Activated CD8-positive, alpha-beta memory T cell treated with anti-CD3 and anti-CD28 coated beads, Interleukin-2, amount 10 ng/mL, durations not matched to agents 7 days and 5 days (primary cell): ENCODE data around the gene ME2. TPM values are rescaled to one million over a fixed set of nuclear protein-coding genes. Genes with fewer than 3 reads are reported as not detected.
"Not testable (repeated sequence)": the region's sequence is repeated elsewhere in the genome, so short reads cannot be mapped to it uniquely, and the experiment has no call there.

ENCODE experiments used
- ATAC-seq: fragments of 150-1000 bp; cut with Tn5 transposase; one replicate; pipeline ENCODE4 v1.10.0; 2021; ENCODE audit warnings: moderate library complexity
- CTCF ChIA-PET: fragments of 350-600 bp; sonication (Branson Sonifier 250); formaldehyde crosslinking; loops from one replicate; lab custom pipeline; 2021; ENCODE audit warnings: antibody characterized with exemption; lab: Charles Lee
- DNase-seq: peaks from one replicate; pipeline ENCODE4 v3.0.0-alpha.2; 2020
- H3K27ac Mint-ChIP-seq: one replicate; pipeline ENCODE4 v1.8.0; 2021; ENCODE audit warnings: mild to moderate bottlenecking, mixed read lengths
- H3K27me3 Mint-ChIP-seq: one replicate; pipeline ENCODE4 v1.8.0; 2021; ENCODE audit warnings: mixed read lengths
- H3K36me3 Mint-ChIP-seq: one replicate; pipeline ENCODE4 v1.8.0; 2021; ENCODE audit warnings: mild to moderate bottlenecking, mixed read lengths
- H3K4me1 Mint-ChIP-seq: one replicate; pipeline ENCODE4 v1.8.0; 2021; ENCODE audit warnings: mixed read lengths
- H3K4me3 Mint-ChIP-seq: one replicate; pipeline ENCODE4 v1.8.0; 2021; ENCODE audit warnings: mild to moderate bottlenecking, moderate library complexity, mixed read lengths
- H3K9me3 Mint-ChIP-seq: one replicate; pipeline ENCODE4 v1.8.0; 2022; ENCODE audit warnings: low read depth, mixed read lengths
- total RNA-seq, 2 experiments: library from RNA; stranded (reverse); gene quantifications; one replicate each; pipeline ENCODE4 v1.2.3, GENCODE V29; 2021

ME2 gene
- total RNA-seq, 2 experiments from 2014 or later, result 77.2 to 86.9 TPM

DNA sequence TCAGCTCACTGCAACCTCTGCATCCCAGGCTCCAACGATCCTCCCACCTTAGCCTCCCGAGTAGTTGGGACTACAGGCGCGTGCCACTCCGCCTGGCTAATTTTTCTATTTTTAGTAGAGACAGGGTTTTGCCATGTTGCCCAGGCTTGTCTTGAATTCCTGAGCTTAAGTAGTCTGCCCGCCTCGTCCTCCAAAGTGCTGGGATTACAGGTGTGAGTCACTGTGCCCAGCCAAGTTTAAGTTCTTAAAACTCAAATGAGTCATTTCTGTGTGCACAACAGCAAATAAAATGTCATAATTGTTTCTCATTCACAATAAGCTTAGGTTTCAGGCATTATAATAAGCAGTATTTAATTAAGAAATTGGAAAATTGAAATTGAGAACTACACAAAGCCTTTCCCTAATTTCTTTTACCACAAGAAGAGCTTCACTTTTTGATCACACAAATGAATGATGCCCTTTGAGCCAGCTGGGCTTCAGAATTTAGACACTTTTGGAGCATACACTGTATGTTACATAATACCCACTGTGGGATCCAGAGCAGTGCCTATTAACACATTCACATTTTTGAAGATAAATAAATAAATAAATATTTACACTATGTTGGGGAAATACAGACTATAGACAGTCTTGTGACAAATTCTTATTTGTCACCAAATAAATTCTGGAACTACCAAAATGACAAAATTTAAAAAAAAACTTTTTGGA is 8.6 kb upstream of the ME2 start:
- ATAC-seq (no peak), DNase-seq (no peak)
- no peaks in the 10 kb centered on the region for H3K4me1 Mint-ChIP-seq

DNA sequence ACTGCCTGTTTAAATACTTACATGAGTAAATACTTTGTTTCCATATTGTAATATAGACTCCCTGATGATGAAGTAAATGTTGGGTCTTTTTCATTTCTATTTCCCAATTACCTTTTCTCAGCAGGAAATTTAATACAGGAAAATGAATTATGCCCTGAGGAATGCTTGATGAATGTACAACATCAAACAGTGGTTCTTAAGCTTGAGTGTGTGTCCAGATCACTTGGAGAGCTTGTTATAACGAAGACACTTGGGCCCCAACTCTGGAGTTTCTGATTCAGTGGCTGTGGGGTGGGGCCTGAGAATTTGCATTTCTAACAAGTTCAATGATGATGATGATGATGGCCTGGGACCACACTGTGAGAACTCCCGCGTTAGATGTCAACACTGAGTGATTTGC is 7.1 kb upstream of the ME2 start:
- Mint-ChIP-seq H3K4me1 (no peaks in the 10 kb centered on the region), H3K27me3 (peaks cover 4% of the 10 kb centered on the region), H3K9me3 (no peaks in the 10 kb centered on the region), H3K27ac (no peak overlapping the region), H3K36me3 (no peaks in the 10 kb centered on the region), H3K4me3 (no peak overlapping the region)
- CTCF ChIA-PET, result no interaction called here
- DNase-seq (no peak), ATAC-seq (no peak)

More for the DNA sequence above, 8.6 kb upstream of the ME2 start:
- no peak overlapping the region for H3K27ac Mint-ChIP-seq
- no peak overlapping the region for H3K4me3 Mint-ChIP-seq
- CTCF ChIA-PET, result interaction anchor here (1.1 kb wide), 1 partner anchor 18 kb away, joined by 4 read pairs; no protein-coding TSS in a partner anchor
- H3K9me3 Mint-ChIP-seq, result no peaks in the 10 kb centered on the region
- peaks cover 4% of the 10 kb centered on the region for H3K27me3 Mint-ChIP-seq
- H3K36me3 Mint-ChIP-seq, result no peaks in the 10 kb centered on the region

DNA sequence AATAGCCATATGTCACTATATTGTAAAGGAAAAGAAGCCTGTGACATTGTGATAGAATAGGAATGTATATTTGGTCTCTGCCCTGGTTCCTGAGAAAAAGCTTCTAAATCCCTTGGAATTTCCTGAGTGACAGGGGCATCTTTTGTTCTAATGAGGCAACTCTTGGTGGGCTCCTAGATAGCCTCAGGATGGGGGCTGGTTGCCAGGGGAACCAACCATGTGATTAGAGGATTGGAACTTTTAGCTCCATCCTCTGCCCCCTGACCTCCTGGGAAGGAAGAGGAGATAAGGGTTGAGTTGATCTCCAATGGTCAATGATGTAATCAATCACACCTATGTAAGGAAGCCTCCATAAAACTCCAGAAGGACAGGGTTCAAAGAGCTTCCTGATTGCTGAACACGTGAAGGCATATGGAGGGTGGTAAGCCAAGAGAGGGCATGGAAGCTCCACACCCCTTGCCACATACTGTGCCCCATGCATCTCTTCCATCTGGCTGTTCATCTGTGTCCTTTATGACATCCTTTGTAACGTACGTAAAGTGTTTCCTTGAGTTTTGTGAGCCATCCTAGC is 2.9 kb upstream of the ME2 start:
- peaks cover 4% of the 10 kb centered on the region for H3K27me3 Mint-ChIP-seq
- CTCF ChIA-PET, result no interaction called here
- H3K4me1 Mint-ChIP-seq, result peaks cover 15% of the 10 kb centered on the region
- DNase-seq (no peak), ATAC-seq (no peak)
- no peaks in the 10 kb centered on the region for H3K9me3 Mint-ChIP-seq
- H3K27ac Mint-ChIP-seq, result no peak overlapping the region
- H3K4me3 Mint-ChIP-seq, result no peak overlapping the region
- H3K36me3 Mint-ChIP-seq, result peaks cover 3% of the 10 kb centered on the region

DNA sequence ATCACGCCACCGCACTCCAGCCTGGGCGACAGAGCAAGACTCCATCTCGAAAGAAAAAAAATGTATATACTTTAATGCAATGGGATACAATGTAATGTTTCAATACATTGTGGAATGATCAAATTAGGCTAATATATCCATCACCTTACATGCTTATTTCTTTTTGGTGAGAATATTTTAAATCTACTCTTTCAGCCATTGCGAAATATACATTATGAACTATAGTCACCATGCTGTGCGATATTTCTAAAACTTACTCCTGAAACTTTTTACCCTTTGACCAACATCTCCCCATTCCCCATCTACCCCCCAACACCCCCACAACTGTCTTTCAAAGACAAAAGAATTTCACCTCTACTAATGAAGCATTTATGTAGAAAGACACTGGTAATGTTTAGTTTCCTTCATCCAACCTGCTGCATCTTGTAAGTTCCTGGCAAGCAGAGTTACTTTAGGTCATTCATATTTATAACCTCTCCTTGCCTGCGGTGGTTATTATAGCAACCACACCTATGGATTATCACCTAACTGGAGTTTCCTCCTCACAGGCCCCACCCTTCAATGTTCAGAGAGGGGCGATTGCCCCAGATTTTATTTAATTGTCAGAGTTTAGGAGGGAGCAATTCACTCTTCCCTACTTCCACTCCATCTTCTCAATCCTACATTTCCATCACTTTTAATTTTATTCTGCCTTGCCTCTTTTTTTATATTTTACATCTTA is 1.2 kb upstream of the ME2 start:
- Mint-ChIP-seq H3K4me3 (peak overlapping the region; percentile 92), H3K4me1 (peaks cover 16% of the 10 kb centered on the region), H3K36me3 (peaks cover 6% of the 10 kb centered on the region), H3K27ac (peak overlapping the region; percentile 97), H3K9me3 (no peaks in the 10 kb centered on the region), H3K27me3 (peaks cover 4% of the 10 kb centered on the region)
- DNase-seq (no peak), ATAC-seq (no peak)
- CTCF ChIA-PET, result interaction anchor here (1.1 to 1.6 kb wide), 5 partner anchors 11 to 317 kb away, joined by 3 to 11 read pairs (median 4); partner anchors contain the start of gene SMAD4

- Mint-ChIP-seq H3K4me1 (peaks cover 27% of the 10 kb centered on the region), H3K4me3 (peak overlapping the region; percentile 94), H3K36me3 (peaks cover 12% of the 10 kb centered on the region), H3K27me3 (no peaks in the 10 kb centered on the region), H3K27ac (peak overlapping the region; percentile 98), H3K9me3 (no peaks in the 10 kb centered on the region)
- CTCF ChIA-PET, result interaction anchor here (1.0 to 1.6 kb wide), 5 partner anchors 32 to 175 kb away, joined by 3 to 11 read pairs (median 4); partner anchors contain the start of genes ELAC1 and SMAD4
- peak; percentile 53 for DNase-seq
- peak; percentile 23 for ATAC-seq
Observed at GRCh38 chr18:50879302-50880118, 592 bp downstream of the ME2 start.

DNA sequence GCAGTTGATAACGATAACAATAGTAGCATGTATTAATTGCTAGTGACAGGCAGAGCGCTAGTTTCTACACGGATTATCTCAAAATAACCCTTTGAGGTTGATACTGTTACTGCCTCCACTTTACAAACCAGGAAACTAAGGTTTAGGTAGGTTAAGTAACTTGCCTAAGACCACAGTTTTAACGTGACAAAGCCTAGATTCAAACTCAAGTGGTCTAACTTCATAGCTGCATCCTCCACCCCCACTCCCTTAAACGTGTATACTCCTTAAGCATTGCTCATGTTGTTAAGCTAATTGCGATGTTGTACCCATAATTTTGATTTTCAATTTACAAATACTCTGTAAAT is 1.2 kb downstream of the ME2 start:
- H3K9me3 Mint-ChIP-seq, result no peaks in the 10 kb centered on the region
- peaks cover 12% of the 10 kb centered on the region for H3K36me3 Mint-ChIP-seq
- DNase-seq (no peak), ATAC-seq (no peak)
- H3K4me1 Mint-ChIP-seq, result peaks cover 29% of the 10 kb centered on the region
- CTCF ChIA-PET, result interaction anchor here (0.9 to 1.3 kb wide), 4 partner anchors 31 to 171 kb away, joined by 3 to 4 read pairs (median 4); no protein-coding TSS in a partner anchor
- H3K27me3 Mint-ChIP-seq, result no peaks in the 10 kb centered on the region
- H3K4me3 Mint-ChIP-seq, result peak overlapping the region; percentile 94
- H3K27ac Mint-ChIP-seq, result peak overlapping the region; percentile 98

- H3K27me3 Mint-ChIP-seq, H3K27ac Mint-ChIP-seq, H3K4me3 Mint-ChIP-seq, ATAC-seq, H3K9me3 Mint-ChIP-seq, DNase-seq: not testable (repeated sequence)
- Mint-ChIP-seq H3K36me3 (peaks cover 12% of the 10 kb centered on the region), H3K4me1 (peaks cover 29% of the 10 kb centered on the region)
- CTCF ChIA-PET, result interaction anchor here (0.9 to 1.3 kb wide), 3 partner anchors 30 to 148 kb away, joined by 3 to 4 read pairs (median 3); no protein-coding TSS in a partner anchor
Observed at GRCh38 chr18:50880944-50881343, 2.0 kb downstream of the ME2 start.

- H3K4me1 Mint-ChIP-seq, result peaks cover 16% of the 10 kb centered on the region
- CTCF ChIA-PET, result interaction anchor here (1.5 kb wide), 1 partner anchor 159 kb away, joined by 3 read pairs; no protein-coding TSS in a partner anchor
- H3K9me3 Mint-ChIP-seq, result no peaks in the 10 kb centered on the region
- ATAC-seq (no peak), DNase-seq (no peak)
- no peaks in the 10 kb centered on the region for H3K27me3 Mint-ChIP-seq
- H3K27ac Mint-ChIP-seq, result peak overlapping the region; percentile 34
- H3K36me3 Mint-ChIP-seq, result peaks cover 42% of the 10 kb centered on the region
- no peak overlapping the region for H3K4me3 Mint-ChIP-seq
Observed at GRCh38 chr18:50886929-50887328, 8.0 kb downstream of the ME2 start.

DNA sequence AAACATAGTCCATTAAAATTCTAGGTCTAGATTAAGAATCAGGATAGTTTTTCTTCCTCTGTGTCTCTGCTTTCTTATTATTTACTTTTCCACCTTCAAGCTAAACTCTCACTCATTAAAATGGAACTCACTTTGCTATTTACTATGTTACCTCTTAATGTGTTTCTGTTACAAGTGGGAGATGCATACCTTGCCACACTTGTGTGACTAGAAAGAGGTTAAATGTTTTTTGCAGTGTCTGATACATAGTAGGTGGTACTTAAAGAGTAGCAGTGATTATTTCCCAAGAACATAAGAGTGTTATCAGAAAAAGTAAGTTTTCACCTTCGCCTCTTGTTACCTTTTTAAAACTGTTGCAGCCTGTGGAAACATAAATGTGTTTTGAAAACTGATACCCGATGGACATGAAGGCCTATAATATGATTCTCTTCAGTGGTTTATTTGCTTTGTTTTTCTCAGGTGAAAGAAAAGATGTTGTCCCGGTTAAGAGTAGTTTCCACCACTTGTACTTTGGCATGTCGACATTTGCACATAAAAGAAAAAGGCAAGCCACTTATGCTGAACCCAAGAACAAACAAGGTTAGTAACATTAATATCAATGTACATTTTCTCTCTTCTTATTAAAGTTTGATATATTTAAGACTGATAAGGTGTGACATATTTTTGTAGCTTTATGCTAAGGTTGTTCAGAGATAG is 16.6 kb downstream of the ME2 start:
- peaks cover 56% of the 10 kb centered on the region for H3K36me3 Mint-ChIP-seq
- H3K27ac Mint-ChIP-seq, result no peak overlapping the region
- H3K4me3 Mint-ChIP-seq, result no peak overlapping the region
- DNase-seq (no peak), ATAC-seq (no peak)
- H3K27me3 Mint-ChIP-seq, result no peaks in the 10 kb centered on the region
- H3K9me3 Mint-ChIP-seq, result peaks cover 8% of the 10 kb centered on the region
- peaks cover 5% of the 10 kb centered on the region for H3K4me1 Mint-ChIP-seq
- CTCF ChIA-PET, result interaction anchor here (0.7 kb wide), 1 partner anchor 11 kb away, joined by 5 read pairs; no protein-coding TSS in a partner anchor

- H3K36me3 Mint-ChIP-seq, result peaks cover 58% of the 10 kb centered on the region
Observed at GRCh38 chr18:50896093-50896492, 17.2 kb downstream of the ME2 start.

GRCh38 chr18:50898919-50899318 is 20.0 kb downstream of the ME2 start:
- no peak for ATAC-seq
- no peaks in the 10 kb centered on the region for H3K27me3 Mint-ChIP-seq

More at GRCh38 chr18:50896093-50896492, 17.2 kb downstream of the ME2 start:
- H3K4me1 Mint-ChIP-seq, result peaks cover 5% of the 10 kb centered on the region
- CTCF ChIA-PET, result interaction anchor here (0.7 kb wide), 1 partner anchor 11 kb away, joined by 5 read pairs; no protein-coding TSS in a partner anchor
- ATAC-seq (no peak), DNase-seq (no peak)
- peaks cover 8% of the 10 kb centered on the region for H3K9me3 Mint-ChIP-seq
- H3K27me3 Mint-ChIP-seq, result no peaks in the 10 kb centered on the region
- H3K4me3 Mint-ChIP-seq, result no peak overlapping the region
- H3K27ac Mint-ChIP-seq, result no peak overlapping the region

DNA sequence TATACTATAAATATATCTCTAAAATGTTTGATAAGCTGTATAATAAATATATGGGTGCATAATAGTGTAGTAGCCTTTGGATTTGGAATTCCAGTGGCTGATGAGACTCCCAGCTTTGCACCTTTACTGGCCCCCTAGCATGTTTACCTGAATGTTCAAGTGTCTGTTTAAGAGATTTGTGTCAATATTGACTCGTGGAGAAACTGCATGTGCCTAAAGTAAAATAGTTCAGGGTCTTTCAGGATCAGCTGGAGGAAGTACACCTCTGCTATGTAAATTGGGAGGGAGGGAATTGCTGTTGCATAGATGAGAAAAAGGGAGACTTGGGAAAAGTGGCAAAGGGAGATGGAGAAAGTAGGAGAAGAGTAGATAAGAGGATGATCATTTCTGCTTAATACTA is 23.9 kb downstream of the ME2 start:
- Mint-ChIP-seq H3K36me3 (peaks cover 80% of the 10 kb centered on the region), H3K4me3 (no peak overlapping the region)

More at GRCh38 chr18:50898919-50899318, 20.0 kb downstream of the ME2 start:
- Mint-ChIP-seq H3K36me3 (peaks cover 70% of the 10 kb centered on the region), H3K4me1 (peaks cover 4% of the 10 kb centered on the region), H3K27ac (no peak overlapping the region), H3K4me3 (no peak overlapping the region), H3K9me3 (peaks cover 8% of the 10 kb centered on the region)
- DNase-seq, result no peak
- CTCF ChIA-PET, result no interaction called here

More for the DNA sequence above, 23.9 kb downstream of the ME2 start:
- DNase-seq, result no peak
- ATAC-seq, result no peak
- Mint-ChIP-seq H3K9me3 (peaks cover 16% of the 10 kb centered on the region), H3K4me1 (peaks cover 15% of the 10 kb centered on the region), H3K27me3 (no peaks in the 10 kb centered on the region), H3K27ac (no peak overlapping the region)
- CTCF ChIA-PET, result no interaction called here
